GM21367 (cell line): ENCODE results near the gene RFXANK.
"Not testable (repeated sequence)": the region's sequence is repeated elsewhere in the genome, so short reads cannot be mapped to it uniquely, and the experiment has no call there.

Experiments used
- ATAC-seq: cut with Tn5 transposase; IDR thresholded peaks from one replicate; pipeline ENCODE4 v1.9.1; 2021; ENCODE audit not compliant: unreplicated experiment

Gene RFXANK

GRCh38 chr19:19204181-19204580, 12.1 kb downstream of the RFXANK start:
- no peak for ATAC-seq

DNA sequence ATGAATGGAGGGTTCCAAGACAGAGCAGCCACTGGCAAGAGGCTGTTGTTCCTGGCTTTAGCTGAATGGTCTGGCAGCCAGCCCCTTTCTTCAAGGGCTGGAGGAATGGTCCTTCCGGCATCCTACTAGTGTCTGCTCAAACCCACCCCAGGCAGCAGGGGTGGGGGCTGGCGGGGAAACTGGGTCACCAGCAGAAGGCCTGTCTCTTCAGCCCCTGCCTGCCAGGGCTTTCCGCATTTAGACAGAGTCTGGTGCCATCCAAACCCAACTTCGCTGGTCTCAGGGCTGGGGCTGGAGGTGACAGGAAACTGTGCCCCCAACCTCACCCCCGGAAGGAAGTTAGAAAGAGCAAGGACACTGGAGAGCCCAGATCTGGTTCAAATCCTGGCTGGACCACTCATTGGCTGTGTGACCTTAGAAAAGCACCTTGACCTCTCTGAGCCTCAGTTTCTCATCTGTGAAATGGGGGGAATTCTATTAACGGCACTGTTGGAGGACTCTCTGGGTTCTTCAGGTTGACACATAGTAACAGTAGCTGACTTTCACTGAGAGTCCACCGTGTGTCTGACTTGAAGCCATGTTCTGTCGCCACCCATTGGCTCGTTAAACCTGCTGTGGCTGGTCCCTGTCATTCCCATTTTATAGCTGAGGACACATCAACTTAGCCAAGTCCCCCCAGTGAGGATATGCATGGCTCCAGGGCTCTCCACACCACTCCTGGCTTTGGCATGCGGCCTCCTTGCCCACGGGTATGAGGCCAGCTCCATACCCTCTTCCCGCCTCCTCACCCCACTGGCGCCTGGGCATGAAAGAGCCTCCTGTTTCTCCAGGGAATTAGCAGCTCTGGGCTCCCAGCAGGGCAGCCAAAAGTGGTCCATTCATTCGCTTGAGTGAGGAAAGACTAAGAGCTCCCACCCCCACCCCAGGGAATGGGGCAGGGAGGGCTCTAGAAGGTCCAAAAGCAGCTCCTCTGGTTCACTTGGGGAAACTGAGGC, 13.7 kb downstream of the RFXANK start:
- ATAC-seq: no peak

GRCh38 chr19:19206938-19207337, 14.9 kb downstream of the RFXANK start:
- no peak for ATAC-seq

- ATAC-seq: no peak
These were observed 15.8 kb downstream of the RFXANK start for GRCh38 chr19:19207637-19208572.

DNA sequence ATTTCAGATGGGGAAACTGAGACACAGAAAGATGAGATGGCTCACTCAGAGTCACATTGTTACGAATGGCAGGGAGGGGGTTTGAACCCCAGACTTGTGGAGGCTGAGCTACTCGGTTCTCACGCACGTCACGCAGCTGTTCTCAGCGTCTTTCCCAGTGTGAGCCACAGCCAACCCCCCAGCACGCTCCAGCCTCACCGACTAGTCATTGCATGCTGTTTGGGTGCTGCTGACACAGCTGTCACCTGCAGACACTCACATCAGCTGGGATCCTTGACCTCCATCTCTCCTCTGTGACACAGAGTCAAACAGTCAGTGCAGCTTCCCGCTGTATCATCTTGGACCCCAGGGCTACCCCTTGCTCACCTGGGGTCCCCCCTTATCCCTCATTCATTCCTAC, 17.3 kb downstream of the RFXANK start:
- no peak for ATAC-seq

GRCh38 chr19:19211499-19212420, 19.7 kb downstream of the RFXANK start, which contains the start of gene NCAN:
TSS of gene NCAN (plus strand) at chr19:19211958. CDS start at chr19:19216954, 4,996 bp downstream.
- no peak for ATAC-seq

DNA sequence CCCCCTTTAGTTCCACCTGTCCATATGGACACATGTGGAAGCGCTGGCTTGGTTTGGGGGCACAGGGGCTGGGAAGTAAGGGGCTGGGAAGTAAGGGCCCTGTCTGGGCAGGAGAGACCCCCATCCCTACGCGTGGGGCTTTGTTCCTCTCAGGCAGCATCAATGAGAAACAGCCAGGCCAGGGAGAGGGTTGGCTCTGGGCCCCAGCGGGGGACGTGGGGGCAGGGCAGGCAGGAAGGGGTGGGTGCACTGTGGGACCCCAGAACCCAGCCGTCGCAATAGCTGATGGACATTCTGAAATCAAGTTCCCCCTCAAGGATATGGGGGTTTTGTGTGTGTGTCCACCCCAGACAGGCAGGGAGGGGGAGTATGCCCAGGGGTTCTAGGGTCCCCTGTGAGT, 20.9 kb downstream of the RFXANK start:
- no peak for ATAC-seq

DNA sequence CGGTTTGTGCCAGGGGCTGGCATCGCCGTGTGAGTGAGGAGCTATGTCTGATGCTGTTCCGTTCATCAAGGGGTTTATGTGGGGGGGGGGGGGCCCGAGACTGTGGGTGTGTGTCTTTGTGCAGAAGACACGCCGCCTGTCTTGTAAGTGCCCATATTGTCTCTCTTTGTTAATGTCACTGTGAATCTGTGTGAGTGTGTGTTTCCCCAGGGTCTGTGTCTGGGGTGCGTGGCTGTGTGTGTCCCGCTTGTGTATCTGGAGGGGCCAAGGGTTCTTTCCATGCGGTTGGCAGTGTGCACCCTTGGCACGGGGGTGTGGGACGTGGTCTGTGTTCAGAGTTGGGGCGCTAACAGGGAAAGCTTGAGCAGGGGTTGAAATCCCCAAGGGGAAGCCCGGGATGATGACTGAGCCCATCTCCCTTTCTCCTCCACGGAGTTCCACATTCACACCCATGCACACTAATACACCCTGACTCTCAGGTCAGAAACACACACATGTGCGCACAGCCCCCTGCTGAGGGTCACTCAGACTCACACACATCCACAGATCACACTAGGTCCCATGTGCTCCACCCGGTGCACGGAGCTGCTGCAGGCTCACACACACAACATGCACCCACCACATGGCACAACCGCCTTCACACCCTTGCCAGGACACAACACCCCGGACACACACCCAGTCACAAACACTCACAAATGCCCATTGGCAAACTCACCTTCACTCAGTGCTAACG, 21.5 kb downstream of the RFXANK start:
- ATAC-seq: no peak

DNA sequence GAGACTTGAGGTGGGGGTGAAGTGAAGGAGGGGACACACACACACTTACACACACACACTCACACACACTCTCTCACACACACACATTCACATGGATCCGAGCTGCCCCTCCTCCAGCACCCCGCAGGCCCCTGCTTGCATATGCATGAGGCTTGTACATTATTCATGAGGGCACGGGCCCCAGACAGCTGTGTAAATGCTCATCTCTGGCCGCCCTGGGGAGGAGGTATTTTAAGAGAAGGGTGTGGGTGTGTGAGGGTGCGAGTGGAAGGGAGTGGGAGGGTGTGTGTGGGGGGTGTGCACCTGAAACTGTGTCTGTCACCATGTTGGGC, 22.1 kb downstream of the RFXANK start:
- no peak for ATAC-seq

DNA sequence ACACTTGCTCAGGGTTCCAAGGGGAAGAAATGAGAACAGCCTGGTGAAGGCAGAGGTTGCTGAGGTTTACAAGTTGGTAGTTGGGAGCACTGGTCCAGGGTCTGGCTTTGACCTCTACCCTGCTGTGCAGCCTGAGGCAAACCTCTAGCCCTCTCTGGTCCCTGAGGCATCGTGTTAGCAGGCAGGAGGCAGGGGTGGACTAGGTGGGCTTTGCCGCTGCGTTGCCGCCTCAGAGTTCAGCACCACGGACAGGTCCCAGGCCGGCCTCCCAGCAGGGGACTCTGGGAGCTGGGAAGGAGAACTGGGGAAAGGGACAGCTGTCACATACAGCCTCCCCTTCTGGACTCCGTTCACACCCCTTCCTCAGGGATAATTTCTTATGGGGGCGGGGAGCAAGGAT, 22.8 kb downstream of the RFXANK start:
- ATAC-seq: no peak

- no peak for ATAC-seq
These were observed 23.7 kb downstream of the RFXANK start for GRCh38 chr19:19215792-19216191.

DNA sequence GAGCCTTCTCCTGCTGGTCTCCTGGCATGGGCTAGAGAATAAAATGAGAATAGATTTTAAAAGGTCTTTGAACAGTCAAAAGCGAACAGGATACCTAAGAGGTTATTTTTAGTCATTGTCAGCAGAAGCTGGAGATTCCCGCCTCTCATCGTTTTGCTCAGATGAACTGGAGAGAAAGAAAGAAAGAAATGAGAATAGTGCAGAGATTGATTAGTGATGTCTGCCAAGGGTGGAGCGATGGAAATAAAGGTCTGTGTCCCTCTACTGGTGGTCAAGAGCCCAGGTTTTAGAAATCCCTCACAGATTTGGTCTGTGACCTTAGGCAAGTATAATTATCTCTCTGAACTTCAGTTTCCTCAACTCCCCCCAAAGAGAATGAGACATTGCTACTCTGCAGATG, 25.0 kb downstream of the RFXANK start:
- ATAC-seq: no peak

DNA sequence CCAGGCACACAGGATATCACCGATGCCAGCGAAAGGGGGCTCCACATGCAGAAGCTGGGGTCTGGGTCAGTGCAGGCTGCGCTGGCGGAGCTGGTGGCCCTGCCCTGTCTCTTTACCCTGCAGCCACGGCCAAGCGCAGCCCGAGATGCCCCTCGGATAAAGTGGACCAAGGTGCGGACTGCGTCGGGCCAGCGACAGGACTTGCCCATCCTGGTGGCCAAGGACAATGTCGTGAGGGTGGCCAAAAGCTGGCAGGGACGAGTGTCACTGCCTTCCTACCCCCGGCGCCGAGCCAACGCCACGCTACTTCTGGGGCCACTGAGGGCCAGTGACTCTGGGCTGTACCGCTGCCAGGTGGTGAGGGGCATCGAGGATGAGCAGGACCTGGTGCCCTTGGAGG, 26.9 kb downstream of the RFXANK start:
- no peak for ATAC-seq

DNA sequence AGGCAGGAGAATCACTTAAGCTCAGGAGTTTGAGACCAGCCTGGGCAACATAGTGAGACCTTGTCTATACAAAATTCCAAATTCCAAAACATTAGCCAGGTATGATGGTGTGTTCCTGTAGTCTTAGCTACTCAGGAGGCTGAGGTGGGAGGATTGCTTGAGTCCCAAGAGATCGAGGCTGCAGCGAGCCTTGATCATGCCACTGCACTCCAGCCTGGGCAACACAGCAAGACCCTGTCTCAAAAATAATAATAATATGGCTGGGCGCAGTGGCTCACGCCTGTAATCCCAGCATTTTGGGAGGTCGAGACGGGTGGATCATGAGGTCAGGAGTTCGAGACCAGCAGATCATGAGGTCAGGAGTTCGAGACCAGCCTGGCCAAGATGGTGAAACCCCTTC, 28.9 kb downstream of the RFXANK start:
- not testable (repeated sequence) for ATAC-seq

GRCh38 chr19:19223060-19223459, 31.0 kb downstream of the RFXANK start:
- ATAC-seq: no peak

DNA sequence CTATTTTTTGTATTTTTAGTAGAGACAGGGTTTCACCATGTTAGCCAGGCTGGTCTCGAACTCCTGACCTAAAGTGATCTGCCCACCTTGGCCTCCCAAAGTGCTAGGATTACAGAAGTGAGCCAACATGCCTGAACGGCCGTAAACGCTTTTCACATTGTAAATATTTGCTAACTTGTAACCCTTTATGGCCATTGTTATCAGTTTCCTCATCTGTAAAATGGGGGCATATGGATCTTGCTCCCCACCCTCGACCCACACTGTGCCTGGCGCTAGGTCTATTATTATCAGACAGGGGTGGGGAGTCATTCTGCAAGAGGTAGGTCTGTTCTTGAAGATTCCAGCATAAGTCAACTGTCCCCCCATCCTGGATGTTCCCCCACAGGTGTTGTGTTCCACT, 31.6 kb downstream of the RFXANK start:
- ATAC-seq: no peak

DNA sequence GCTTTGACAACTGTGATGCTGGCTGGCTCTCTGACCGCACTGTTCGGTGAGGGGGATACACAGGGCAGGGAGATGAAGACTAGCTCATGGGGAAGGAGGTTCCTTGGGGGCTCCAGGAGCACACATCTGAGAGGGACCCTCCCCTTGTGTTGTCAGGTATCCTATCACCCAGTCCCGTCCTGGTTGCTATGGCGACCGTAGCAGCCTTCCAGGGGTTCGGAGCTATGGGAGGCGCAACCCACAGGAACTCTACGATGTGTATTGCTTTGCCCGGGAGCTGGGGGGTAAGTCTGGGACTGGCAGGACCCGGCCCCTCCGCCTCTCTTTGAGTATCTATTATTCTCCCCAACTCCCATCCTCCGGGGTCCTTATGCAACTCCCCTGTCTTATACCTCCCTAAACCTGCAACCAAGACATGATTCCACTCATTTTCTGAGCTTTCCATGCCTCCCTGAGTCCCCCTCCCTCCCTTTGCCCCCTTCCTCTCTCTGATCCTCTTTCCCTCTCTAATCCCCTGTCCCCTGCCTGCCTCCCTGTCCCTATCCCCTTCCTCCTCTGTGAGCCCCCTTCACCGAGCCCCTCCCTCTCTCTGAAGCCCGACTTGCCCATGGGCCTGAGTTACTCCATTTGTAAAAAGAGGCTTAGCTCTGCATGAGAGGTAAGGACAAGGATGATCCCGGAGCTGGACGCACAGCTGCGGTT, 32.2 kb downstream of the RFXANK start:
- no peak for ATAC-seq

GRCh38 chr19:19224852-19225494, 32.9 kb downstream of the RFXANK start:
- ATAC-seq: no peak

DNA sequence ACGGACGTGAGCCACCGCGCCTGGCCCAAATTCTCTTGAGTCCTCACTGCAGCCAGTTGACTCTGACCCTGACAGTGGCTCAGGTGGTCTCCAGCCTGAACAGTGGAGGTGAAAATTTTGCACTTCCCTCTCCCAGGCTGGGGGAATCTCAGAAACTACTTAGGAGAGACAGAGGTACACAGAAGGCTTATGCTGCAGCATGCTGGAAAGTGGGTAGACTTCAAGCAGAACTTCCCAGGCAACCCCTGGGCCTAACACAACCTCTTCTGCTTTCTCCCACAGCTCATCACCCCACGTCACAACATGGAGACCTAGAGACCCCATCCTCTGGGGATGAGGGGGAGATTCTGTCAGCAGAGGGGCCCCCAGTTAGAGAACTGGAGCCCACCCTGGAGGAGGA, 34.1 kb downstream of the RFXANK start:
- ATAC-seq: no peak
